ENCODE measurements around the gene CFI.

CFI gene

DNA sequence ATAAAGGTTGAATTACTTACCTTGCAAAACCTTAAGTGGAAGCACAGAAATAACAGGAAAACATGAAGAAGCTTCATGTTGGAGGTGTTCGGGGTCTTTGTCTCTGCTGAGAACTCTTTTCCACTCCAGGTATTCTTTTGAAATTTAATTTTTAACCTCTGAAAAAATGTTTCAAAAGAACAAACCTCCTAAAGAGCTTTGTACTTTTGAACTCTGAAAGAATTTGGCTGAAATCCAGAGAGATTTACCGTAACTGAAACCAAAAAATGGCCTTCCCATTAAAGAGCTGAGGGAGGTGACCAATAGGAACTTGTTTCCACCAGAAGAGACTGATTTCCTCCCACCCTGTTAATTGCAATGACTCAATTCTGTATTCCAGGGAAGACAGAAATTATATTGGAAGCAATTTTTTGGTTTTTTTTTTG, at the start of gene CFI:
TSS of gene CFI (minus strand) at position 105 of the 425 bp plus-strand sequence. CDS start at position 77, 28 bp downstream.
- DNase-seq: no peak

DNA sequence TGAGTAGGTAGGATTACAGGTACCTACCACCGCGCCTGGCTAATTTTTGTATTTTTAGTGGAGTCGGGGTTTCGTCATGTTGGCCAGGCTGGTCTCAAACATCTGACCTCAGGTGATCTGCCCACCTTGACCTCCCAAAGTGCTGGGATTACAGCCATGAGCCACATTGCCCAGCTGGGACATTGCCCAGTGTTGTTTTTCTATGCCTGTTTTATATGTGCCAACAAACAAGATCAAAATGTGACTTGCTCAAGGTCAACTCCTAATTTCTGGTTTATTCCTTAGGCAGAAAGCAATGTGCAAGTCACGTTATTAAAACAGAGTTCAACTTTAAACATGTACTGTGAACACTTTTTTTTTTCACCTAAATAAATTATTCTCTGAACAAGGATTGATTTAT, 48.8 kb upstream of the CFI start:
- no peak for DNase-seq

DNA sequence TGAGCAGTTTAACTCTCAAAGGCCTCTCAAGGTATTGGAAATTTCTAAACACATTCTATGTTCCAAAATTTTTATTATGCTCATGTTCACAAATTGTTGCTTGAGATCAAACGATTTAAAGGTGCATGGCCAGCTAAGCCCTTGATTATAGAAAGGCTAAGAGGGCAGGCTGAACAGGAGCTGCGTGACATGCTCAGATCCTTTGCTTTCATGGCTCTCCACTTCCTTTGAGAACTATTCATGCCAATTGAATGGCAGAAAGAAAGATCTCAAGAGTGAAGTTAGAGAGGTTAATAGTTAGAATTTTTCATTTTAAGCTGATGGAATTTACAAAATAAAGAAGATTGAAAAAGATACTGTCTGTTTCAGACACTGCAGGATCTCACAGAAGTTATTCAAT, 46.7 kb upstream of the CFI start:
- no peak for DNase-seq

DNA sequence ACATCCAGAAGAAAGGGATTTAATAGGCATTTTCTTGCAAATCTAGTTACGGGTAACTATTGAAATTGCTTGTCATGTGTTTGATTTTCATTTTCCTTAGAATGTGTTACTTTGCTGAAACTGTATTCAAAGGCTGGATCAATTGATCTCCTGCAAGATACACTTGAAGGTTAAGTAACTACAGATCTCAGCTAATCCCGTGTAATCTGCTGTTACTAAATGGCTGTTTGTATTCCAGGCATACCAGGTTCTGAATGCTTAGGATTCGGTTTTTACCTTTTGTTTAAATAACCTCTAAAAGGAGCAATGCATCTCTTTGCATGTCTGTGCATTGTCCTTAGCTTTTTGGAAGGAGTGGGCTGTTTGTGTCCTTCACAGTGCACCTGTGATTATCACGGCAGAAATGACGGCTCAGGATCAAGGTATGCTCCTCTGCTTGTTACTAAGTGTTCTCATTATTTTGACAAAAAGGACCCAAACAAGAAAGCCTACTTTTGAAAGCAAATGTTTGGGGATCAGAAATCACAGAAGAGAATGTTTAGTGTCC, 46.2 kb upstream of the CFI start, which contains the start of gene LRIT3:
TSS of gene LRIT3 (plus strand) at position 212 of the 547 bp plus-strand sequence. CDS start at position 307, 95 bp downstream.
- DNase-seq: no peak

DNA sequence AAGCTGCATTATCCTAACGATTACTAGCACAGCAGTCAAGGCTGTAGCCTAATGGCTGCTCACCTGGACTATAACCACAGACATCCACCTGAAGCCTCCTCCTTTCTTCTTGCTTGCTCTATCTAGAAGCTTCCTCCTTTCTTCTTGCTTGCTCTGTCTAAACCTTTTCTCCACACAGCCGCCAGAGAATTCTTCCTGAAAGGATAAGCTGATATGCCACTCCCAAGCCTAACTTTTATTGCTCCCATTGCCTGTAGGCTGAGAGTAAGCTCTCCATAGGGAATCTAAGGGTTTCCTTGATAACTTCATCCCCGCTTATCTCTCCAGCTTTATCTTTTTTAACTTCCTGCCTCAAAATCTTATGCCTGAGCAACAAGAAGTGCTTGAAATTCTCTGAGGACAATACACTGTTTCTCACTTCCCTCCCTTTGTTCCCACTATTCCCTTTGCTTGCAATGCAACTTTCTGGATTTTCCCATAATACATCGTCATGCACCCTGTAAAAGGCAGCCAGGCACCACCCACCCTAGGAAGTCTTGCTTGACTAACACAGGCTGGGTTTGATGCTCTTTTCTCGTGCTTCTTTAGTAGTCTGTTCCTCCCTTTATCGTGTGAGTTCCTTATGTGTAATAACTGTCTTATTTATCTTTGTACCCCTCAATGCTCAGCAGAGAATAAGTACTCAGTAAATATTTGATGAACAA, 44.7 kb upstream of the CFI start:
- no peak for DNase-seq

DNA sequence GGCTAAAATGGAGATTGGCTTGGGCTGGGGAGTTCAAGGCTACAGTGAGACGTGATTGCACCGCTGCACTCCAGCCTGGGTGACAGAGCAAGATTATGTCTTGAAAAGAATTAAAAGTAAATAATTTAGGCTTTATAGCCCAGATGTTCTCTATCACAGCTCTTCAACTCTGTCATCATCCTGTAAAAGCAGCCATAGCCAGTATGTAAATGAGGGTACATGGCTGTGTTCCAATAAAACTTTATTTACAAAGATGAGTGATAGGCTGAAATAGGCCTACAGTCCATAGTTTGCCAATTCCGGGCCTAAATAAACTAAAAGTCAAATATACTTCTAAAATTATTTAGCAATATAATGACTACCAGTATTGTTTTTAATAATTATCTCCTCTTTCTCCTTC, 35.2 kb upstream of the CFI start:
- no peak for DNase-seq

DNA sequence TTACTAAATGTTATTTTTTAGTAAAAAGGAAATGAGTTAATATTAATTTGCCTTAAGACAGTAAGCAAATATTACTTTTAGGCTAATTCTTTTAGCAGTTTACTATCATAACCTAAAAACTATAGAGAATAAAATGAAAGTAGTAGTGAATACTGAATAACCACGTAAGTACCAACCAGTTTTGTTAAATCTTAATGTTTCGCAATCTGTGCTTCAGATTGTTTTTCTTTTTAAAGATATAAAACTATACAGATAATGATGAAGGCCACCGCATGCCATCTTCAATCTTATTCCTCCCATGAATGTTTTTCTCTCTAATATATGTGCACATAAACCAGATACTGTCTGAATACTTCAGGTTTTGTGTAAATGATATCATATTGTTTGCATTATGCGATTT, 32.0 kb upstream of the CFI start:
- no peak for DNase-seq

DNA sequence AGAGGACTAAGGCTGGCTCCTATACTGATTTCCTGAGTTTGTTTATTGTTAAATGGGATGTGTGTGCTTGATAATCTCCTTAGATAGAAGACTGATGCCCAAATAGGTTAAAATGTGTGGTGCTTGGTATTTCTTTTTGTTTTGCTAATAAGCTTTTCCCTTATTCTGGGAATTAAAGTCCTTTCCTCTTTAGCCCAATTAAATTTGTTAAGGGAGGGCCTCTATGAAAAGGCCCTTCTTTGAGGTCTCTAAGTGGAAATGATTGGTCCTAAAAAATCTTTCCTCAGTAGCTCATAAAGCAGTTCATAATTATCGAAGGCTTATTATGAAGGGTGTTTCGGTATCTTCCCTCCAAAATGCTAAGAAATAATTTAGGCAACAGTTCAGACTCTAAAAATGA, 25.9 kb upstream of the CFI start, which contains the start of gene RRH:
TSS of gene RRH (plus strand) at position 301 of the 400 bp plus-strand sequence. CDS start at position 357, 56 bp downstream.
- DNase-seq: no peak

DNA sequence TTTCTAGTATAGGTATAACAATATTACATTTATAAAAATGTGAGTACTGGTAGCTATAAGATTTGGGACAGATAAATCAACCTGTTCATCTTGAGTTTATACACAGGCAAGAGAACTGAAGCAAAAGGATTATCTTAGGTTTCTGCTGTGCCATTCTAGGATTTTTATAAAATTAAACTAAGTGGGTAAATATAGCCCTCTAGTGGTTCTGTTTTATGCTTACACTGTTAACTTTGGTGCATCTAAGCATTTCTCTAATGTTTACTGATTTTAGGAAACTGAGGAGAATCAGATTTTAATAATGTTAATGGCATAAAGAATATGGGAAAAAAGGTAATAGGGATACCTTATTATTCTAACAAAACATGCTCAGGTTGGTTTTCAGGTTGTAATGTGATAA, 24.9 kb upstream of the CFI start:
- DNase-seq: no peak

DNA sequence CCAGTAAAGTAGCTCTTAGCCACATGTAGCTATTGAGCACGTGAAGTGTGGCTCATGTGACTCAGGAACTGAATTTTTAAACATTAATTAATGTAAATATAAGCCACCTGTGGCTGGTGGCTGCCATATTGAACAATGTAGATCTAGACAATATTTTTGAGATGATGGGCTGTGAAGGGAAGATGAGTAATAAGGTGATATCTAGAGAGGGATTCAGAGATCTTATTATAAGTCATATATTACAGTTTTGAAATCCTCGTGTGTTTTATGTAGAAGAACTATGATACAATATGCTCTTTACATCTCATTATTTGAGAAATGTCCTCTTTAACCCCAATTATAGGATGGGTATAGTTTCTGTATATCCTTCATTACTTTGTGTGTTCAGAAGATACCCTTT, 19.4 kb upstream of the CFI start:
- DNase-seq: no peak

DNA sequence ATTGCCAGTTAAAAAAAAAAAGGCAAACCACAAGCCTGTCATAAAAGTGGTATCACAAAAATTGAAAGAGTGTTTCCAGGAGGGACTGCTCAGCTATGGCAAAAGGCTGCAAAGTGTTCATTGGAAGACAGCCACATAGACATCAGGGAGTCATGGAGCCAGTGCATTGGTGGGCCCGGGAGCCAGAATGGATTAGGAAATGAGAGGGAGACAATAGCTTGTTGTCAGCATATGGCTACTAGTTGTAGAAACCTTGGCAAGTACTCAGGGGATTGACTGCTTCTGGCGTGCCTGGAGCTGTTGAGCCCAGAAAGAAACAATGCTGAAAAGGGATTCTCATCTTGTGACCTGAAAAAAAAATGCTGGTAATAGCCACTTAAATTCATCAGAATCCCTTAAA, 18.8 kb upstream of the CFI start:
- DNase-seq: no peak

DNA sequence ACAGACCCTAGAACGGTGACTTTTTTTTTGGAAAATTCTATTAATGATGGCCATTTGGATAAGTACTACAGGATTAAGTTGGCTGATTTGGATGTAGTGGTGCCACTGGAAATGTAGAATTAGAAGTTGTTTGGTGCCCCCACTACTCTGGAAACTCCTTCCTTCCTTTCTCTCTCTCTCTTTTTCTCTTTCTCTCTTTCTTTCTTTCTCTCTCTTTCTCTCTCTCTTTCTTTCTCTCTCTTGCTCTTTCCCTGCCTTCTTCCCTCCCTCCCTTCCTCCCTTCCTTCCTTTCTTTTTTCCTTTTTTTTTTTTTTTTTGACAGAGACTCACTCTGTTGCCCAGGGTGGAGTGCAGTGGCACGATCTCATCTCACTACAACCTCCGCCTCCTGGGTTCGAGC, 16.5 kb upstream of the CFI start:
- no peak for DNase-seq

DNA sequence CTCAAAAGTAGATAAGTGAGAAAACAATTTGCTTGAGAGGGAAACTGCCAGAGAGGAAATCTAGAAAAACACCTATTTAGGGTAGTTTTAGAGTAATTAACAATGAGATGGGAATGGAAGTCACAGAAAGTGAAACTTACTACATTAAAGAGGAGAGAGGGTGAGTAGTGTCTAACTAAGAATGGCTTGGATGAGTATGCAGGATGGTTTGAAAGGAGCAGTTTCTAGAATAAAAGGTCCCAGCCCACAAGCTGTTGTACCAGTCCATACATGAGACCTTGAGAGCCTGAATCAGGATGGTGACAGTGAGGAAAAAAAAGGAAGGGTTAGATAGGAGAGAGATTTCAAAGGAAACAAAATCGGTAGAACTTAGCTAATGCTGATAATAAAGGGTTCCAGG, 15.1 kb upstream of the CFI start:
- no peak for DNase-seq

DNA sequence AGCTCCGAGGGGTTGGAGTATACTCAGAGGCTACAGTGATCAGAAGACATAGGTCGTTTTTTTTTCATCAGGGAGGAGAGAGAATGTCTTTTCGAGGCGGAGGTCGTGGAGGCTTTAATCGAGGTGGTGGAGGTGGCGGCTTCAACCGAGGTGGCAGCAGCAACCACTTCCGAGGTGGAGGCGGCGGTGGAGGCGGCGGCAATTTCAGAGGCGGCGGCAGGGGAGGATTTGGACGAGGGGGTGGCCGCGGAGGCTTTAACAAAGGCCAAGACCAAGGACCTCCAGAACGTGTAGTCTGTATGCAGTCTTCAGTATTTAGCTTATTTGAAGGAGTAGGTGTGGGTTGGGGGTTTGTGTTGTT, 14.3 kb upstream of the CFI start:
- no peak for DNase-seq

DNA sequence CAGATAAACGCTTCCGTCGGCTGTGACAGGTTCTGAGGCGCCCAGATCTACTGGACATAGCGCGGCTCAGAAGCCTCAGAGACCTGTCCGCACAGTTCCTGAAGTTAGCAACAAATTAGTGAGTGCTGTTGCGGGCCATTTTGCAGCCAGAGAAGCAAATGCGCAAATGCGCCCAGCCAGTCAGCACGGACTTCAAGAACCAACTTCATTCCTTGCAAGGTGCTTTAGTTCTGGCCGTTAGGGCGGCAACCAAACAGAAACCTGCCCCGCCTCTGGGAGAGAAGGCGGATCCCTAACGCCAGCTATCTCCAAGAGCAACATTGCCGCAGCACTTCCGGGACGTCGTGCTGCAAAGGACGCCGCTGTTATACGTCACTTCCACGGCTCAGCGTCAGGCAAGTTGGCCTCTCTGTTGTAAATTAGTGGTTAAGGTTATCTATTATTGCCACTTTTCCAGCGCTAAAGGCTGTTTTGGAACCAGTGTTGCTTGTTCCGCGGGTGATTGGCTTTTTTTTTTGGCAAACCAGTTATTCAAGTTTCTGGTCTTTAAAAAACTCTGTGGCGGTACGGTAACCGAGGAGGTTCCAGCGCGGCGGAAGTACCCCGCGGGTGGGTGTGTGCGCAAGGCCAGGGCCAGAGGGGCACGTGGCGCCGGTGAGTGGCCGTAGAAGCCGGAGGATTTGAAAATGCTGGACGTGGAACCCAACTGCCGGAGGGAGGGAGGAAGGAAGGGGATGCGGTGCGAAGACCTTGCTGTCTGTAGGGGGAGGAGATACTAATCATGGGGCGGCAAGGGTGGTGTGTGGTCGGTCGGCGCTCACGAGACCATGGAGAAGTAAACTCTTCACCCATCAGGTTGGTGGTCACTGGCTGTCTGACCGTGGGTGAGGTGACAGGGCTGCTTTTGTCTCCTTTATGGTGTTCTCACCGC, 13.6 kb upstream of the CFI start, which contains the start of gene GAR1:
TSS of gene GAR1 (plus strand) at position 612 of the 931 bp plus-strand sequence. CDS start 403 bp downstream, outside the sequence.
- peak; percentile 66 to 91 for DNase-seq

DNA sequence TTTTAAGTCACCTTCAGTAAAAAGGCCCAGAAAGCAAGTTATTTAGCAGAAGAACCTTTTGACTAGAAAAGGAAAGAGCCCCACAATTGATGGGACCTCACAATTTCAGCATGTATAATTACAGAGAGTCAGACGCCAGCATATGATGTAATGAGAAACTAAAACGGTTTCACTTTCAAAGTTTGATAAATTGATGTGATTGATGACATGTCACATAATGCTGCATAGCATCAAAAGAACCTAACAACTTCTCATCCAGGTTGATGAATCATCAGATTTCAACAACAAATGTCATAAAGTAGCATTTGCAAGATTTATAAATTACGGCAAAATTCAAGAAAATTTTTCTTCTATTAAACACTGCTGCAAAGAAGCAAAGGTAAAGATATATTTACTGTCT, 9.9 kb upstream of the CFI start:
- DNase-seq: no peak

DNA sequence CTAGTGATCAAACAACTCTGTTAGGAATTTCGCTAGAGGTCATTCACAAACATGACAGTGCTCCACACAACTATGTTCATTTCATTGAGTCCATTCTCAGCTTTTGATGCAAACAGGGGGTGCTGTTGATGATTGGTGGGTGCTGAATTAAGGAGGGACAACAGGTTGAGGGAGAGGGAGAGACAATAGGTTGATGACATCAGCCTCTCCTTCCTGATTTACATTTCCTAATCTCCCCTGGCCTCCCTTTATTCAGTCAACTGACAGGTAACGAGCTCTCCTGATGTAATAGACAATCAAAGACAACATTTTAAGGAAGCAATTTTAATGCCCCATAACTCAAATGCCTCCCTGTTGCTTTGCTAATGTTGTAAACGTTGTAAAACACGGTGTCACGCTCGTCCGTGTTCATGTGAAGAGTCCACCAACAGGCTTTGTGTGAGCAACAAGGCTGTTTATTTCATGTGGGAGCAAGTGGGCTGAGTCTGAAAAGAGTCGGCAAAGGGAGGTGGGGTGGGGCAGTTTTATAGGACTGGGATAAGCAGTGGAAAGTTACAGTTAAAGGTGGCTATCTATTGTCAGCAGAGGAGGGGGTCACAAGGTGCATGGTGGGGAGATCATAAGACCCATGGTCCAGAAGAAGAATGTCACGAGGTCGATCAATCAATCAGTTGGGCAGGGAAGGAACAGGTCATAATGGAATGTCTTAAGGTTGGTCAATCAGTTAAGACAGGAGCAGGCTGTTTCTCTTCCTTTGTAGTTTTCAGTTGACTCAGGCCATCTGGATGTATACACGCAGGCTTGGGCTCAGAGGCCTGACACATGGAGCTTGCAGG, 9.0 kb upstream of the CFI start:
- no peak for DNase-seq

DNA sequence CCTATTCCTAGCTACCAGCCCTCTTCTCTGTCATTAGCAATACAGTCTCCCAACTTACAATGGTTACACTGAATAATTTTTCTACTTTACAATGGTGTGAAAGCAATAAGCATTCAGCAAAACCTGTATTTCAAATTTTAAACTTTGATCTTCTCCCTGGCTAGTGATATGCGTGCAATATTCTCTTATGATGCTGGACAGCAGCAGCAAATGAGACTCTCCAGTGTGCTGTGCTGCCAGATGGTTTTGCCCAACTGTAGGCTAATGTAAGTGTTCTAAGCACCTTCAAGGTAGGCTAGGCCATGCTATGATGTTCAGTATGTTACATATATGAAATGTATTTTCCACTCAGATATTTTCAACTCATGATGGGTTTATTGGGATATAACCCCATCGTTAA, 7.9 kb upstream of the CFI start:
- no peak for DNase-seq

DNA sequence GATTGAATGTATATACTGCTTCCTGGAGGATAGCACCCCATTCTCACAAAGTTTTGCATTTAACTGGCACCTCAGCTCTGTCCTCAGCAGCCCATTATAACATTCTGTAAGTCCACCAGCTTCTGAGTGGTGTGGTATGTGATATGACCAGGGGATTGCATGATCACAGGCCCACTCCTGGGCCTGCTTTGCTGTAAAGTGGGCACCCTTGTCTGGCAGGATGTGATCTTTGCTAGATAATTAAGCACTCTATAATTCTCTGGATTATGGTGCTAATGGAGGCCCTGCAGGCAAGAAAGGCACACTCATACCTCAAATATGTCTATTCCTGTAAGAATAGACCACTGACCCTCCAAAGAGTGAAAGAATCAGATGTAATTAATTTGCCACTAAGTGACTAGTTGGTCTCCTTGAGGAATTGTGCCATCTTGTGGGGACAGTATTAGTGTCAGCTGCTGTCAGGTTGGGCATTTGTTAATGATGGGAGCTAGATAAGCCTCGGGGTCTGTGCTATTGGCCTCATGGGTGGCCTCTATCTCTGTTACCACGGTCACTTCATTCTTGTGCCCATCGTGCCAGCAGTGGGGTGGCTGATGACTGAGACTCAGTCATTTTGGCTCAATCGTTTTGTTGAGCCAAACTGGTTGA, 2.2 kb upstream of the CFI start:
- DNase-seq: peak; percentile 14 to 48

DNA sequence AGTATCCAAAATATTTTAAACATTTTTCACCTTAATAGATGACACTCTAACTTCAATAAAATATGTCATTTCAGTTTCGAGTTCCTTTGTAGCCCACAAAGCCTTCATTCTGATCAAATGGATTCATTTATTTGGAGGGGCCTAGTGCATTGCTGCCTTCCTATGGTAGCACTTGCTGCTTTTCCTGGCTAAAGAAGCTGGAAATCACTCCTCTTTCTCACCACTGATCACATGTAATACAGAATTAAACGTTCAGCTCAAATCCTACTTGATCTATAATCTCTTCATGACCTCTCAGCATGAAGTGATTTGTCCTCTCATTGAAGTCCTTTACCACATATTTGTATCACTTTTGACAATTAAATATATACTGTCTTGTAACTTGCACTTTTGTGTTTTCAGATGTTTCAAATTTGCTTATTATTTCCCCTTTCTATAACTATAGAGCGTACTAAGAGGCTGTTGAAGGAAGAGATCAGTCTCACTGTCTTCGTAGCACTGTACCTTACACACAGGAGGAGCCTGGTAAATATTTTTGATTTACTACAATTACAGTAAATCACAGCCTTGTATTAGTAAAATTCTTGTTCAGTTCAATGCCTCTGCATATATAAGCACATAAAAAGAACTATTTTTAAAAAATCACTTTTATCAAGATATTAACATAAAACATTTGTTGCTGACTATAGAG, 555 bp downstream of the CFI start:
- DNase-seq: no peak

DNA sequence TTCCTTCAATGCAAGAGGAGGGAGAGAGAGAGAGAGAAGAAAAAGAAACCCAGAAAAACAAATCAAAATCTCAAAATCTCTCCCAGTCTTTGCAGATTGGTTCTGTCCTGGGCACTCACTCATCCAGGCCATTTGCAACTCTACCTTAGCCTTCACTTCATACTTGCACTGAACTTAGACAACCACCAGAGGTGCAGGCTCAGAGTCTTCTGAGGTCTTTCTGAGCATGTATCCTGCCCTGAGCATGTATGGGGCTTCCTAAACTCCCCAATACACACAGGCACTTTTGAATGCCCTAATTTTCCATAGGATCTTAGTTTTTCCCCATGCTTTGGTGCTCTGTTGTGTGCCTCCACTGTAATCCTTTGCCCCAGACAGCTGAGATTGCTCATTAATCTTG, 2.9 kb downstream of the CFI start:
- no peak for DNase-seq

DNA sequence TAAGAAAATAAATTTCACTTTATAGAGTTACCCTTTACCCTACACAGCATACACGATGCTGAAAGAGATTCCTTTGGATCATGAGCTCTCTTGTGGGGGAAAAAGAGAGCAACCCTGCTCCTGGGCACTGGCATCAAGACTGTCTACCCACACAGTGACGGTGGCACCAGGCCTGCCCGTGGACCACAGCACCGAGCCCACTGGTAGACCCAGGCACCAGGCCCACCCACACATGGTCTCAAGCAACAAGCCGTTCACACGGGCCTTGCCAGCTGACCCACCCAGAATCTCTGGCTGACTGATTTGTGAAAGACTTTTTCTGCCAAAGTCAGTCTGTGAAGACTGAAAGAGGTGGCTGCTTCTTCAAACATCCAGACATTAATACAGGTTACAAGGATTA, 6.7 kb downstream of the CFI start:
- DNase-seq: no peak
